NB4 (cell line): Measurements from ENCODE around the gene SERGEF.

Experiments used
- MYC ChIP-seq: IDR thresholded peaks from 2 replicates; pipeline ENCODE4 v1.6.1; 2011; ENCODE audit warnings: low read depth, low read length
- POLR2A ChIP-seq: IDR thresholded peaks from 2 replicates; pipeline ENCODE4 v1.6.1; 2011; ENCODE audit warnings: mild to moderate bottlenecking; ENCODE audit not compliant: insufficient read length; ENCODE audit errors: extremely low read depth
- TF ChIP-seq, protein P1 (sequence below): IDR thresholded peaks from one replicate; pipeline ENCODE4 v1.5.1; 2012; ENCODE audit warnings: low read depth, low read length
- TF ChIP-seq, protein P2 (sequence below): IDR thresholded peaks from 2 replicates; pipeline ENCODE4 v1.6.1; 2011; ENCODE audit warnings: low read depth, low read length

- TF ChIP-seq, protein P1, sequence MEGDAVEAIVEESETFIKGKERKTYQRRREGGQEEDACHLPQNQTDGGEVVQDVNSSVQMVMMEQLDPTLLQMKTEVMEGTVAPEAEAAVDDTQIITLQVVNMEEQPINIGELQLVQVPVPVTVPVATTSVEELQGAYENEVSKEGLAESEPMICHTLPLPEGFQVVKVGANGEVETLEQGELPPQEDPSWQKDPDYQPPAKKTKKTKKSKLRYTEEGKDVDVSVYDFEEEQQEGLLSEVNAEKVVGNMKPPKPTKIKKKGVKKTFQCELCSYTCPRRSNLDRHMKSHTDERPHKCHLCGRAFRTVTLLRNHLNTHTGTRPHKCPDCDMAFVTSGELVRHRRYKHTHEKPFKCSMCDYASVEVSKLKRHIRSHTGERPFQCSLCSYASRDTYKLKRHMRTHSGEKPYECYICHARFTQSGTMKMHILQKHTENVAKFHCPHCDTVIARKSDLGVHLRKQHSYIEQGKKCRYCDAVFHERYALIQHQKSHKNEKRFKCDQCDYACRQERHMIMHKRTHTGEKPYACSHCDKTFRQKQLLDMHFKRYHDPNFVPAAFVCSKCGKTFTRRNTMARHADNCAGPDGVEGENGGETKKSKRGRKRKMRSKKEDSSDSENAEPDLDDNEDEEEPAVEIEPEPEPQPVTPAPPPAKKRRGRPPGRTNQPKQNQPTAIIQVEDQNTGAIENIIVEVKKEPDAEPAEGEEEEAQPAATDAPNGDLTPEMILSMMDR, result no peak
- no peak for TF ChIP-seq POLR2A
- TF ChIP-seq MYC, result no peak
- TF ChIP-seq, protein P2, sequence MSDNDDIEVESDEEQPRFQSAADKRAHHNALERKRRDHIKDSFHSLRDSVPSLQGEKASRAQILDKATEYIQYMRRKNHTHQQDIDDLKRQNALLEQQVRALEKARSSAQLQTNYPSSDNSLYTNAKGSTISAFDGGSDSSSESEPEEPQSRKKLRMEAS, result no peak
These were observed 9.6 kb upstream of the SERGEF start for GRCh38 chr11:18022419-18022818.
